ENCODE results near the gene WDR46. TPM values are rescaled to one million over a fixed set of nuclear protein-coding genes. Genes with fewer than 3 reads are reported as not detected.

The WDR46 gene
- total RNA-seq, 1 donor from 2014 or later, result 66.6 TPM

Other genes with a start within 250 kb of the WDR46 start
- gene HLA-DPA1, start 215.6 kb downstream of the WDR46 start, total RNA-seq, result 3.2 and 6.3 TPM in 2 replicates
- gene HLA-DPB1, start 213.2 kb downstream of the WDR46 start, total RNA-seq, result 10.9 and 13.4 TPM in 2 replicates
- gene COL11A2, start 96.8 kb downstream of the WDR46 start, total RNA-seq, result under 0.01 and 0.38 TPM in 2 replicates
- 18.7 and 26.0 TPM in 2 replicates for gene RXRB, start 88.6 kb downstream of the WDR46 start, total RNA-seq
- gene SLC39A7, start 88.4 kb downstream of the WDR46 start, total RNA-seq, result 83.1 and 112 TPM in 2 replicates
- 7.7 and 11.5 TPM in 2 replicates for gene HSD17B8, start 84.6 kb downstream of the WDR46 start, total RNA-seq
- 17.1 and 26.6 TPM in 2 replicates for gene RING1, start 80.7 kb downstream of the WDR46 start, total RNA-seq
- 25.0 and 26.6 TPM in 2 replicates for gene VPS52, start 17.4 kb downstream of the WDR46 start, total RNA-seq
- gene RPS18, start 17.2 kb downstream of the WDR46 start, total RNA-seq, result 3,127 and 3,683 TPM in 2 replicates
- gene B3GALT4, start 12.1 kb downstream of the WDR46 start, total RNA-seq, result 2.9 and 3.0 TPM in 2 replicates
- gene PFDN6, start 362 bp upstream of the WDR46 start, total RNA-seq, result 21.0 and 31.5 TPM in 2 replicates
- 33.2 and 65.0 TPM in 2 replicates for gene RGL2, start 9.7 kb upstream of the WDR46 start, total RNA-seq
- 47.5 and 102 TPM in 2 replicates for gene TAPBP, start 24.8 kb upstream of the WDR46 start, total RNA-seq
- gene ZBTB22, start 28.5 kb upstream of the WDR46 start, total RNA-seq, result 10.9 and 17.2 TPM in 2 replicates
- gene DAXX, start 33.7 kb upstream of the WDR46 start, total RNA-seq, result 30.1 and 42.2 TPM in 2 replicates
- 9.9 and 16.7 TPM in 2 replicates for gene KIFC1, start 102.6 kb upstream of the WDR46 start, total RNA-seq
- gene PHF1, start 121.8 kb upstream of the WDR46 start, total RNA-seq, result 6.5 and 13.4 TPM in 2 replicates
- 43.8 and 72.3 TPM in 2 replicates for gene CUTA, start 128.9 kb upstream of the WDR46 start, total RNA-seq
- gene SYNGAP1, start 130.8 kb upstream of the WDR46 start, total RNA-seq, result 1.4 and 2.8 TPM in 2 replicates
- 3.9 and 6.7 TPM in 2 replicates for gene ZBTB9, start 165.3 kb upstream of the WDR46 start, total RNA-seq

Measured in dermis microvascular lymphatic vessel endothelial cell (primary cell).